GM19397 (cell line): ENCODE results near the gene FTO.

Experiments
- ATAC-seq: cut with Tn5 transposase; IDR thresholded peaks from one replicate; pipeline ENCODE4 v1.9.1; 2021; ENCODE audit warnings: mild to moderate bottlenecking, moderate library complexity; ENCODE audit not compliant: unreplicated experiment

Gene FTO

DNA sequence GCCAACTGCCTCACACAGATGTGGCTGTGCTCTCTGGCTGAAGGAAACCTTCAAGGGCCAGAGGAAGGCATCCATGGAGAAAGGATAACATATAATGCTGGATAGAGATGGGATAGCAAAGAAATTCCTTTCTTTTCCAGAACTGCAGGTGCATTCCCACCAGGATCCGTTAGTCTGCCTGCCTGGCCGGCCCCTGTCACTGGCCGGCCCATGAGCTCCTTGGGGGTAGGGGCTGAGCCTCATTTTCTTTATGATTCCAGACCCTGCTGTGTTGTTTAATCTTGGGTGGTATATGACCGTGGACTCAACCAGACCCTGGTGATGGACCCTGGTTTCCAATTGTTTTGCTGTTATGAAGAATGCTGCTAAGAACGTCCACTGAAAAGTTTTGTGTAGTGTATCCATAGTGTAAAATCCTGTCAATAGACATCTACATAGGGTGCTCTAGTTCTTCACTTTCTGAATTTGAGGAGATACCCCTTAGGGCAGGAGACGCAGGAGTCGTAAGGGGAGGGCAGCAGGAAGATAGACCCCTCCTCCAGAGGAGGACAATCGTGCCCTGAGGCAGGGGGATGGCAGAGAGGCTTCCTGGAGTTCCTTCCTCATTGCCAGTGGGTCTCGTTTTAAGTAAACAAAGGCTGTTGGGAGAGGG, 489.2 kb downstream of the FTO start:
- ATAC-seq = no peak

DNA sequence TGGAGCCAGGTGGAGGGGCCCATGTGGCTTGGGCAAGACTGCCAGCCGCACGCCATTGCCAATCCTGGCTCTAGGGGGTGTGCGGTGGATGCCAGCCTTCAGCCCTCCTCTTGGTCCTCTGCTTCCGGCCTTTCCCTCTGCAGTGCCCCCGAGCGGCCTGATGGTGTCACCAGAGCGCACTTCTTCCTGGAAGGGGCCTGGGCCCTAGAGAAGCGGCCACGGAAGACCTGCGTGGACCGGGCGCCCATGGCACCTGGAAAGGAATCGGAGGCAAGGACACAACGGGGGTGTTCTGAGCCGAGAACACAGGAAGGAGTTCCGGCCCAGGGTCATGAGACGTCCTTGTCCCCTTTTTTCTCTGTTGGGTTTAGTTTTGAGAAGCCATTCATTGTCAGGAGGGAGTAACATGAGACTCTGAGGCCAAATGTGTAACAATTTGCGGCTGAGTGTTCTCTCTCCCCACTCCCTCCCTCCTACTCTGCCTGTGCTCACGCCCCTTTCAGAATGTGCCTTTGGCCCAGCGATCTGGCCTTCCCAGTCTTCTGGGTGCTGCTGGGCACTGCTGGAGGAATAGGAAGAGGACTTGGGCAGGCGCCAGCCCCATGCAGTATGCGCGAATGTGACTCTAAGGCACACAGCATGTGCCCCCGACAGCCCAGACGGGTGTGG, 489.8 kb downstream of the FTO start:
- peak; percentile 86 for ATAC-seq

DNA sequence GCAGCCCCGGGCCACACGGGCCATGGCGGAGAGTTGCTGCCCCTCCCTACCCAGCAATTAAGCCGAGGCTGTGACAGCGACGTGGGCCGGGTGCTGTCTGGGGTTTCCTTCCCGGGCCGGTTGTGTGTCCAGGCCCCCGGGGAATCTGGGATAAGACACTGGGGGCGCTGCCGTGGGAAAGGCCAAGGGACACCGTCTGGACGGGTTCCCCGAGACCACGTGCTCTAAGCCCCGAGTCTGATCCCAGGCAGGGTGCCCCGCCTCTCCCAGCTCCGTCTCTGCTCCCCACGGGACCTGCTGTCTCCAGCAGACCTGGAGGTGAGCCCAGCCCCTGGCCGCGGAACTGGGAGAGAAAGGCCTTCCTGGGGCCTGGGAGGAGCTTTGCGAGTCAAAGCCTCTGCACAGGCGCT, 490.4 kb downstream of the FTO start:
- ATAC-seq = no peak

DNA sequence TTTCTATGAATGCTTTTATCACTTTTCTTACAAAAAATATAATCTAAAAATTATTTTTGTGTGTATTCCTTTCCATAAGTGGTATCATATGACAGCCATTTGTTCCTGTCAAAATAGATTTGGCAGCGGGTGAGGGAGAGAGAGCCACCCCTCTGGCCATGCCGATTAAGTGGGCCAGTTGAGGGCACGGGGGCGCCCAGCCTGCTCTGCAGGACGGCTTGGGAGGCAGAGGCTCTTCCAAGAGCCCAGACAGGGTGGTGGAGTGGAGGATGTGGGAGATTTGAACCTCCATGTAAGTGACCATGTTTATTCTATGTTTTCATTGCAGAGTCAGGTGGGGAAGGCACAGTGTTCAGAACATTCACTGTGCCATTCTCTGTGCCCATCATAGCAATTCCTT, 493.8 kb downstream of the FTO start:
- ATAC-seq = no peak

DNA sequence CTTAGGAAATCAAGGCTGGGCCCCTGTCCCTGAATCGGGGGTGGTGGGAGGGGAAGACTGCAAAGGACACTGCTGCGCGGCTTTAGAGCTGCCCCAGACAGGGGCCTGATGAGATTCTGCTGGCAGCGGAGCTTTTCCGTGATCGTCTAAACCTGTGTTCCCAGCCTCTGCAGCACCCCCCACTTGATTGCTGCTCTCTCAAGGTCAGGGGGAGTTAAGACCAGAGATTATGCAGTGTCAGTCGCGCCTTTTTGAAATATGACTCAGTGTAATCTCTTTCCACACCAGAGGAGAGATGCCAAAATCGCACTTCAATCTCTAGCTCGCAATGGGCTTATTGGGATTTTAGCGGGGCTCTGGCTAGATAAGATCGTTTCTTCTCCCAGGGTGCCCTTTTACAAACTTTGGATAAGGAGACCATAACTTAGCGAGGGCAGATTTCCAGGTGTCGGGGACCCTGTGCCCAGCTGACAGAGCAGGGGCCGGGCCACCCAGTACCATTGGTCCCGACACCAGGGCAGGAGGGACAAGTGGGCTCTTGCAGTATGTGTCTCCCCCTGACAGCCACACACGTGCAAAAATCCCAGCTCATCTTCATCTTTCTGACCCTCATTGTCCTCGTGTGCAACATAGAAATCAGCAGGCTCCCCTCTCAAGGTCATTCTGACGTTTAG, 495.7 kb downstream of the FTO start:
- no peak for ATAC-seq

DNA sequence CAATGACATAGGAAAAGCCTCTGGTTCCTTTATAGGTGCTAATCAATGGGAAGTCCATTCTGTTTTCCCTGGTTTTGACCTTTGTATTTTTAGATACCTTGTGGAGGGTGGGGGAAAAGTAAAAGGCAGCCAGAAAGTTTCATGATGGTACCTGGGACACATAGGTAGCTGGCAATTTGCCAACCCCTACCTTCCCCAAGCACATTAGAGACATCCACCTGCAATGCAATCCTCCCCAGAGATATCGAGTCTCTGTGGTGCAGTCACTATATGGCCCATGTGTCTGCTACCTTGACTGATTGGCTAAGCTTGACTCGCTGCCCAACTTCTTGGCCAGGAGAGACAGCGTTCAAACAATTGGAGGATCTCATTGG, 496.2 kb downstream of the FTO start:
- ATAC-seq = no peak

DNA sequence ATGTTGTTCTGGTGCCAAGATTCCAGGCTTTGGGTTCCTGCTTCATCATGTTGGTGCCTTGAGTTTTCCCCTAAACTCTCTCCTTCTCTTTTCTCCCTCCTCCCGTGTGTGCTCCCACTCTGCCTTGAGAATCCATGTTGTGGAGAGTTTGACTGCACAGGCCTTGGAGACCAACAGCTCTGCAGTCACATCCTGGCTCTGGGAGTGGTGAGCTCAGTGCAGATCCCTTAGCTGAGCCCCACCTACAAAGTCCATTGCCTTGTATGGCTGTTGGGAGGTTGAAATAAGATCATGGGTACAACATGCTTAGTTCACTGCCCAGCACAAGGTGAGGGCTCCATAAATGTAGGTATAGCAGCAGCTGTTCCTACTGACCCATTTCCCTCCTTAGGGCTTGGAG, 496.8 kb downstream of the FTO start:
- ATAC-seq = no peak

DNA sequence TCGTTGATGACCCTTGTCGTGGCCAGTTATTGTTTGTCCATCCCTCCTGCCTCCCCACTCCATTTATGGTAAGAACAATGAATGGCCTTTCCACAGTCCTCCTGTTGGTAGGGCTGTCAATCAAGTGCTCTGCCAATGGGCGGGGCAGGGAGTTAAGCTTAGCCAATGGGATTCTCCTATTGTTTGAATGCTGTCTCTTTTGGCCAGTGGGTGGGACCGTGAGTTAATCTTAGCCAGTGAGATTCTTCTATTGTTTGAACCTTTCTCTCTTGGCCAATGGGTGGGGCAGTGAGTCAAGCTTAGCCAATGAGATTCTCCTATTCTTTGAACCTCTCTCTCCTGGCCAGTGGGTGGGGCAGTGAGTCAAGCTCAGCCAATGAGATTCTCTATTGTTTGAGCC, 497.2 kb downstream of the FTO start:
- no peak for ATAC-seq
